H1 (cell line): Measurements from ENCODE around the gene CDK7.

Experiments used
- CTCF ChIP-seq, 3 experiments: IDR thresholded peaks; 1 replicate in 2 of 3; 2 replicates in 1 of 3; pipeline versions ENCODE4 v1.5.1 to v1.6.1; 2011; ENCODE audit warnings: low read length in 3 of 3, mild to moderate bottlenecking in 3 of 3, inconsistent platforms in 2 of 3, low read depth in 1 of 3, moderate library complexity in 1 of 3; ENCODE audit not compliant: insufficient read depth in 1 of 3; ENCODE audit errors: control extremely low read depth in 1 of 3
- POLR2A ChIP-seq, 2 experiments: IDR thresholded peaks; 1 replicate in 1 of 2; 2 replicates in 1 of 2; pipeline ENCODE4 v1.6.1; 2011; ENCODE audit warnings: low read depth in 2 of 2, low read length in 2 of 2, mild to moderate bottlenecking in 2 of 2; ENCODE audit errors: control extremely low read depth in 1 of 2

GRCh38 chr5:69265931-69266330, 31.2 kb downstream of the CDK7 start:
- TF ChIP-seq CTCF (IDR thresholded peaks at IDR 0.05; ENCODE audit: control extremely low read depth in 1 of 3, insufficient read depth in 1 of 3, low read depth in 1 of 3, low read length in 3 of 3) = peak; percentile 78 to 94 (median 82)
- TF ChIP-seq POLR2A (IDR thresholded peaks at IDR 0.05; ENCODE audit: control extremely low read depth in 1 of 2, low read depth in 2 of 2, low read length in 2 of 2) = no peak
